ENCODE measurements around the gene SLC30A4.
"Not testable (repeated sequence)": the region's sequence is repeated elsewhere in the genome, so short reads cannot be mapped to it uniquely, and the experiment has no call there.

The SLC30A4 gene

GRCh38 chr15:45522328-45523165 lies at the start of gene SLC30A4:
TSS of gene SLC30A4 (minus strand) at chr15:45522755. CDS start at chr15:45522354, 401 bp downstream.
- DNase-seq, result peak; percentile 59

- no peak for DNase-seq
These were observed 33.5 kb upstream of the SLC30A4 start for GRCh38 chr15:45555934-45556608.

DNA sequence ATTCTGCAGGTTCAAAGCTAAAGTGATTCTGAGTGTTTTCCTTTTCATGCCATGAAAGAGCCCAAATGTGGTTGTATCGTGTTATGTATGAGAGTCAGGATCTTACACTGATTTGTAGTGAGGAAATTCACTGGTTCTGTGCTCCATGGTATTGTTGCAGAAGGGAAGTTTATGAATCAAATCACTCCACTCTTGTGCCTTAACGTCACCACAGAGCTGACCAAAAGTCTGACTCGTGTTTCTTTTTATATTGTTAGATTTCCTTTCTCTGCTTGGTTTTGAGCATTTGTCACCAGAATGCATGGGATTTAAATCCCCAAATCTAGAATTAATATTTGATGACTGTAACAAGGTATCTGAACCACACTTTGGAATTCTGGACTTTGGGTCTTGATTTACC lies 29.1 kb upstream of the SLC30A4 start:
- no peak for DNase-seq

DNA sequence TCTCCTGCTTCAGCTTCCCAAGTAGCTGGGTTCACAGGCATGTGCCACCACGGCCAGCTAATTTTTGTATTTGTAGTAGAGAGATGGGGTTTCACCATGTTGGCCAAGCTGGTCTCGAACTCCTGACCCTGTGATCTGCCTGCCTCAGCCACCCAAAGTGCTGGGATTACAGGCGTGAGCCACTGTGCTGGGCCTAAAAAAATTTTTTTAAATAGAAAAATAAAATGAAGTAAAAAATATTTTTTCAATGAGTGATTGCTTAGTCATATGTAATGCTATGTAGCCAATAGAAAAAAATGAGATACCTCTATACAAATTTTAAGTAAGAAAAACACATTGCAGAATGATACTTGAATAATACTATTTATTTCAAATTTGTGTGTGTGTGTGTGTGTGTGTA lies 27.9 kb upstream of the SLC30A4 start:
- no peak for DNase-seq

GRCh38 chr15:45549541-45550220 lies 27.1 kb upstream of the SLC30A4 start:
- no peak for DNase-seq

DNA sequence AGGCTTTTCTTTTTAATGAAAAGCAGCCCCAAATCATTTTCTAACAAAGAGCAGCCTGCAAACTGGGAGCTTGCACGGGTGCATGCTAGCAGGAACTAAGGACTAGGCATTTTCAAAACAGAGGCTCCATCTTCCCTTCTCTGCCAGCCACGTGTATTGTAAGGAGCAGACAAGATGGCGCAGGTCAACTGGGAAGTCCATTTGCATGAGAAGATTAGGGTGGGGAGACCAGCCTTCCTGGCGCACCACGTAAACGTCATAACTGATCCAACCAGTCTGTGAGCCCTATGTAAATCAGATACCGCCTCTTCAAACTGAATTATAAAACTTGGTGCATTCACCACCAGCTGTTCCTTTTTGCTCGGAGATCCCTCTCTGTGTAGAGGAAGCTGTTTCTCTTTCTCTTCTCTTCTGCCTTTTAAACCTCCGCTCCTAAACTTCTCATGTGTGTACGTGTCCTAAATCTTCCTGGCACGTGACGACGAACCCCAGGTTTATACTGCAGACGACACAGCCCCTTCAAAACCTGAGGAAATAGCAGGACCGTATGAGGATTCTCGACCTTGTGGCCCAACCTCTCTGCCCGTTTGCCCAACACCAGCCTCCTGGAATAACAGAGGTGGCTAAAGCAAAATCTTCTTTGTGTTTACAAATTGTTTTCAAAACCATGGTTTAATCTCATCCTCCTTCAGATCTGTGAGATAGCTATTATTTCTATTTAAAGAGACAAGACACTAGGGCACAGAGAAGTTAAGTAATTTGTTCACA lies 26.4 kb upstream of the SLC30A4 start:
- no peak for DNase-seq

GRCh38 chr15:45546789-45547188 lies 24.2 kb upstream of the SLC30A4 start:
- DNase-seq, result no peak

DNA sequence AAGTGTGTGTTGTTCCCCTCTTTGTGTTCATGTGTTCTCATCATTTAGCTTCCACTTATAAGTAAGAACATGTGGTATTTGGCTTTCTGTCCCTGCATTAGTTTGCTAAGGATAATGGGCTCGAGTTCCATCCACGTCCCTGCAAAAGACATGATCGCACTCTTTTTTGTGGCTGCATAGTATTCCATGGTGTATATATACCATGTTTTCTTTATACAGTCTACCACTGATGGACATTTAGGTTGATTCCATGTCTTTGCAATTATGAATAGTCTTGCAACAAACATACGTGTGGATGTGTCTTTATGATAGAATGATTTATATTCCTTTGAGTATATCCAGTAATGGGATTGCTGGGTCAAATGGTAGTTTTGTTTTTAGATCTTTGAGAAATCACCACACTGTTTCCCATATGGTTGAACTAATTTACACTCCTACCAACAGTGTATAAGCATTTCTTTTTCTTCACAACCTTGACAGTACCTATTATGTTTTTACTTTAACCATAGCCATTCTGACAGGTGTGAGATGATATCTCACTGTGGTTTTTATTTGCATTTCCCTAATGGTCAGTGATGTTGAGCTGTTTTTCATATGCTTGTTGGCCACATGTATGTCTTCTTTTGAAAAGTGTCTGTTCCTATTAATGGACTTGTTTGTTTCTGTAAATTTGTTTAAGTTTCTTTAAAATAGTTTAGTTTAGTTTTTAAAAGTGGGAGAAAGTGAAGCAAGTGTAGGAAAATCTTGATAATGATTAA lies 21.9 kb upstream of the SLC30A4 start:
- DNase-seq, result no peak

GRCh38 chr15:45543051-45543450 lies 20.5 kb upstream of the SLC30A4 start:
- no peak for DNase-seq

- no peak for DNase-seq
These were observed 18.0 kb upstream of the SLC30A4 start for GRCh38 chr15:45540531-45540930.

DNA sequence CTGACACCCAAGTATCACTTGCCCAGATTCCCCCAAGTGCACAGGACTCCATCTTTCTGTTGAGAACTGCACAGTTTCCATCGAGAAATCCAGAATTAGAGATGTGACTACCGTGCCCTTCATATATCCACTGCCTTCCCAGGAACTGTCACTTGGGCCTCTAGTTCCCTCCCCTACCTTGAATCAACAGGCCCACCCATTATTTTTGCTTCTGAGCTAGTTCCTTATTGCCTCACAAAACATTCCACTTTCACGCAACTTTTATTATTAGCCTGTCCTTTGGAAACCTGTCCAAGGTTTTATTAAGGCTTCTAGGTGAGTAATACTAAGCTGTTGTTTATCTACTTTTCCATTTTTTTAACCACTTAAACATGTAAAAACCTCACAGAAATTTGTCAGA lies 17.1 kb upstream of the SLC30A4 start:
- DNase-seq, result no peak

DNA sequence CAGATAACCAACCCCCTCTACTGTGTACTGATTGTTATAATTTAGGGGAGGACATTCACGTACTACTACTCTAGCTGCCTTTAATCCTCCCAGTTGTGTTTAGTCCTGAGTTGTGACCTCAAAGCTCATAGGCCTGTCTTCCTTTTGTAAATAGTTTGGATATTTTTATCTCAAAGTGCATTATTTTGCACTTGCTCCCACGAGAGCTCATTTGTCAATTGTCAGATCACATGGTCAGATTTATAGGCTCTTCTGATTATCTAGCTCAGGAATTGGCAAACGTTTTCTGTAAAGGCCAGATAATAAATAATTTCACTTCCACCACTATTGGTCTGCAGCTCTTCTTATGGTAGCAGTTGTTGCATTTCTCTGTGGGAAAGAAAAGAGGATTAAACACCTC lies 14.4 kb upstream of the SLC30A4 start:
- DNase-seq, result no peak

DNA sequence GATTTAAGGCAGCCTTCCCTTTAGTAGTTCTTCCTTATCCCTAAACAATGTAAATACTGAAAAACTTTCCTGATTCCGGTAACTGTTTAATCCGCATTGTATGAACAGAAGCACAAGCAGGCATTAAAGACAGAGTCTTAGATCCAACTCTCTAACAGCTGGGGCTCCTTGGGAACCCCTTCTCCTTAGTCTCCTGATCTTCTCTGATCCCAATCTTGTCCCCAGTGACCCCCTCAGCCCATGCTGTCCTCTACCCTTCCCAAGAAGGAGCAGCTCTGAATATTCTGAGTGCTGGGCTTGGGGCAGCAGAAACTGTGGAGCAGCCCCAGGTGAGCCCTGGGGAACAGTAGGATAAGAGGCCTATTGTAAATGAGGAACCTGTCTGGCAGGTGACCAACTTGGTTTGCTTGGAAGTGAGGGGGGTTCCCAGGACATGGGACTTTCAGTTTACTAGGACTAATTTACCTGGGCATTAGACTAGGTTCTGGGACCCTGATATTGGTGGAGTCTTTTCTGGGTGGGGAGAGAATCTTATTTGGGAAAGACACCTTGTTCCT lies 13.0 kb upstream of the SLC30A4 start:
- no peak for DNase-seq

- no peak for DNase-seq
These were observed 12.3 kb upstream of the SLC30A4 start for GRCh38 chr15:45534821-45535220.

GRCh38 chr15:45532892-45533291 lies 10.3 kb upstream of the SLC30A4 start:
- not testable (repeated sequence) for DNase-seq

- no peak for DNase-seq
These were observed 7.1 kb upstream of the SLC30A4 start for GRCh38 chr15:45529613-45530012.

DNA sequence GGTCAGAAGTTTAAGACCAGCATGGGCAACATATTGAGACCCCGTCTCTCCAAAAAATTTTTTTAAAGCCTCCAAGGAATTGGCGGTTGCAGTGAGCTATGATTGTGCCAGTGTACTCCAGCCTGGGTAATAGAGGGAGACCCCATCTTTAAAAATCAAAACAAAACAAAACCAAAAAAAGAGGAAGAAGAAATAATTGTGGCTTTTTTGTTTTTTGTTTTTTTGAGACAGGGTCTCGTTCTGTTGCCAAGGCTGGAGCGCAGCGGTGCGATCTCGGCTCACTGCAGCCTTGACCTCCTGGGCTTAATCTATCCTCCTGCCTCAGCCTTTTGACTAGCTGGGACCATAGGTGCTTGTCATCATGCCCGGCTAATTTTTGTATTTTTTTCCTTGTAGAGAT lies 4.5 kb upstream of the SLC30A4 start:
- DNase-seq, result no peak

- DNase-seq, result no peak
These were observed 558 bp upstream of the SLC30A4 start for GRCh38 chr15:45523166-45523460.

DNA sequence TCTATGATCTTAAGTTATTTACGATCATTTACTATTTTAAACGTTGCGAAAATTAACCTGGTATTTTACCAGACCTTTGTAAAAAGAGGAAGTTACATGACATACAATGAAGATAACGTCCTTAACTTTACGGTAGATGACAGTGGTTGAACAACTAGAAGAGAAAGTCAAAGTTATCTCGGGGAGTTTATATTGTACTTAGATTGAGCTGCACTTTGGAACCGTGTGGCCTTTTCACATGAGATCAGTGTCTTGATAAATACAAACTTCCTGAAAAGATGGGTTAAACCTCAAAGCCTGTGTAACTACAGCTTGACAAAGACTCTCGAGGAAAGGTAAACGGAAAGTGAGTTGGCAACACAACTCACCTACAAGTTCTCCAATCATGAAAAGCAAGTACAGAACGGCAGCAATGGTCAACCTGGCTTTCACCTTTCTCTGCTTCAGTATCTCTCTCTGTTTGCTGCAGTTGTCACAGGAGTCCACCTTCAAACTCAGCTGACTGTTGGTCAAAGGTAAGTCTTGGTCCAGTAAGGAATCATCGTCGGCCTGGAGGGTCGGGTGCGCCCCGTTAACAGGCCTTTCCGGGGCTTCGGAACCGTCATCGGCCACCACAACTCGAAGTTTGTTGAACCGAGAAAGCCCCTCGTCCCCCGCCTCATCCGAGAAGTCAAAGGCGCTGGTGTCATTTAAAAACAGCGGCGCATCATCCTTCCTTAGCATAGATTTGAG lies 793 bp downstream of the SLC30A4 start:
- DNase-seq, result no peak

DNA sequence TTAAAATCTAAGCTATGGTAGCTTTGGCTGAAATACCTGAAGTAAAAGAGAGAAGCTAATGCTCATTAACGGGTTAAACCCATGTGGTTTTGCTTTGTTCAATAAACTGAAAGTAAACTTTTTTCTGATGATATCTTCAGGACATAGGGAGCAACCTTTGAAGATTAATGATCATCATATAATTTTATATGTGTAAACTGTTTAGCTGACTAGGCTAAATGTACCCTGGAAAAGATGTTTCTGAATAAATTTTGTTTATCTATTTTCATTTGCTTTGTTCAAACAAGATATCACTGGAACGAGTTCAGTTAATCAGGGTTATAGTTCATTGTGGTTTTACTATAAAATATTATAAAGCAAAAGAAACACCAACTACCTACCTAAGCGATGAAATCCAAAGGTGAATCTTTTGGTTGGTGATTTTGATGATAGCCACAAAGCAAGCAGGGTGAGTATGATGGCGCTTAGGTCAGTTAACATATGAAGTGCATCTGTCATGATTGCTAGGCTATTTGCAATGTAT lies 11.7 kb downstream of the SLC30A4 start:
- no peak for DNase-seq

- not testable (repeated sequence) for DNase-seq
These were observed 15.4 kb downstream of the SLC30A4 start for GRCh38 chr15:45507143-45507542.
